T1000 (cell line): ENCODE measurements around the gene GAL3ST1.
"Not testable (repeated sequence)": the region's sequence is repeated elsewhere in the genome, so short reads cannot be mapped to it uniquely, and the experiment has no call there.

Experiments
- DNase-seq: peaks from one replicate; lab custom pipeline; 2025; ENCODE audit warnings: mixed read lengths; lab: John Stamatoyannopoulos, UW

The GAL3ST1 gene

DNA sequence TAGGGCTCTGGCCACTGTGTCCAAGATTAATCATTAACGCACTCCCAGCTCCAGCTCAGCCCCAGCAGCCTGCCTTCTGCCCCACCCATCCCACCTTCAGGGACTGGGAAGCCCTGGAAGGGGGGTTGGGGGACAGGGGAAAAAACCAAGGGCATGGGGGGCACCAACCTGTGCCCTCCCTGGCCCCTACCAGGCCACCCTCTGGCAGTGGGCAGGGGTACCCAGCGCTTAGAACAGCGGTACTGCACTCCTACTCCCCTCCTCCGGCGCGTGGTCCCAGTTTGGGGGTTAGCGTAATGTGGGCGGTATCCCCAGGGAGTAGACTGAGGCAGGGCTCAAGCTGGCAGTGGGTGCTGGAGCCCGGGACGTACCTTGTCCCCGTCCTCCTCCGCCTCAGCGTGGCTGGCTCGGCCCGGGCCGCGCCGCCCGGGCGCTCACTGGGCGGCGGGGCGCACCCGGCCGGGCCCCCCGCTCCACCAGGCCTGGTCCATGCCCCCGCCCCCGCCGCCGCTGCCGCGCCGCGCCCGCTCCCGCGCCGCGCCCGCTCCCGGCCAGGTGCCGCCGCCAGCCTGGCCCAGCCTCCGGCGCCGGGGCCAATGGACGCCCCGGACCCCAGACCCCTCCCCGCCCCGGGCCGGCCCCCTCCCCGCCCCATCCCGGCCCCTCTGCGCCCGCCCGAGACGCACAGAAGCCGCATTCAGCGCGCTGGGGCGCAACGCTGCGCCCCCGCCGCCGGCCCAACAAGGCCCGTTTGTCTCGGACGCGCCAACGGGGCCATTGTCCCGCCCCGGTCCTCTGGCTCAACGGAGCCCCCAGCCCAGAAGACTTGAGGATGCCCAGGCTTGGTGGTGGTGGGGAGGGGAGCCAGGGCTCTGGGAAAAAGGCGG, at the start of gene GAL3ST1:
Gene GAL3ST1, minus strand, starts transcription at position 571 of the 887 bp plus-strand sequence. CDS start 17,273 bp downstream, outside the sequence.
- DNase-seq: no peak

DNA sequence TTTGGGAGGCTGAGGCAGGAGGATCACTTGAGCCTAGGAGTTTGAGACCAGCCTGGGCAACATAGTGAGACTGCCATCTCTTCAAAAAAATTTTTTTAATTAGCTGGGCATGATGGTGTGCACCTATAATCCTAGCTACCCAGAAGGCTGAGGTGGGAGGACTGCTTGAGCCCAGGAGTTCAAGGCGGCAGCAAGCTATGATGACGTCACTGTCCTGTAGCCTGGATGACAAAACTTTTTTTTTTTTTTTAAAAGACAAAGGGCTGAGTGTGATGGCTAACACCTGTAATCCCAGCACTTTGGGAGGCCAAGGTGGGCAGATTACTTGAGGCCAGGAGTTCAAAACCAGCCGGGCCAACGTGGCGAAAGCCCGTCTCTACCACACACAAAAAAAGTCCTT, 45.4 kb upstream of the GAL3ST1 start:
- not testable (repeated sequence) for DNase-seq

DNA sequence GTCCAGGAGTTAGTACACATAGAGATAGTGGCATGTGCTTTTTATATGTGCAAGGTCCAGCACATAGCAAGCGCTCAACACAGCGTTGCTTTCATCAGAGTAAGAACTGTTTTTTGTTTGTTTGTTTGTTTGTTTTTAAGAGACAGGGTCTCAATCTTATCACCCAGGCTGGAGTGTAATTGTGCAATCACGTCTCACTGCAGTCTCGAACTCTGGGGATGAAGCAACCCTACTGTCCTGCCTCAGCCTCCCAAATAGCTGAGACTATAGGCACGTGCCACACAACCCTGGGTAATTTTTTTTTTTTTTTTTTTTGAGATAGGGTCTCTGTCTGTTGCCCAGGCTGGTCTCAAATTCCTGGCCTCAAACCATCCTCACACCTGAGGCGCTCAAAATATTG, 43.4 kb upstream of the GAL3ST1 start:
- no peak for DNase-seq

DNA sequence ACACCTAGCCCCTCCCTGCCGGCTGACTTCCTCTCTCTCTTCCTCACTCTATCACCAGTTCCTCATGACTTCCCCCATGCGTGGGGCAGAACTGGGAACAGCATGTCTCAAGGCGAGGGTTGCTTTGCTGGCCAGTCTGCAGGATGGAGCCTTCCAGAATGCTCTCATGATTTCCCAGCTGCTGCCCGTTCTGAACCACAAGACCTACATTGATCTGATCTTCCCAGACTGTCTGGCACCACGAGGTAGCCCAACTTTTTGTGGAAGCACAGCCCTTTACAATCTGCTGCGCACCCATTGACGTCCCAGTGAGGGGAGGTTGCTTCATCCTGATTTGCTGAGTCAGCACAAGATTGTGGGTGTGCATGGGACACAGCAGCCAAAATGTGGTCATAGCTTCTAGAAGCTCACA, 41.1 kb upstream of the GAL3ST1 start:
- DNase-seq: no peak

GRCh38 chr22:30614879-30615278, 40.4 kb upstream of the GAL3ST1 start:
- no peak for DNase-seq

DNA sequence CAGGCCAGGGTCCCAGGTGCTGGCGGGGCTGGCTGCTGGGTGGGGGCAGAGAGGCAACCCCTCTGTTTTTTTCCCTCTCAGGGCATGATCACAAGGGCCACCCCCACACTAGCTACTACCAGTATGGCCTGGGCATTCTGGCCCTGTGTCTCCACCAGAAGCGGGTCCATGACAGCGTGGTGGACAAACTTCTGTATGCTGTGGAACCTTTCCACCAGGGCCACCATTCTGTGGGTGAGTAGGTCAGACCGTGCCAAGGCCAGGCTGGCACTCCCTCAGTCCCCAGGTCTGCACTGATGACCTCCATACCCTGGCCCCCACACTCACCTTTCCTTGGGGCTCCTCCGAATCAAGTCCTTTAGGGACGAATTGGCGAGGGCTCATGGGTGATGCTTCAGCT, 39.8 kb upstream of the GAL3ST1 start:
- DNase-seq: no peak

DNA sequence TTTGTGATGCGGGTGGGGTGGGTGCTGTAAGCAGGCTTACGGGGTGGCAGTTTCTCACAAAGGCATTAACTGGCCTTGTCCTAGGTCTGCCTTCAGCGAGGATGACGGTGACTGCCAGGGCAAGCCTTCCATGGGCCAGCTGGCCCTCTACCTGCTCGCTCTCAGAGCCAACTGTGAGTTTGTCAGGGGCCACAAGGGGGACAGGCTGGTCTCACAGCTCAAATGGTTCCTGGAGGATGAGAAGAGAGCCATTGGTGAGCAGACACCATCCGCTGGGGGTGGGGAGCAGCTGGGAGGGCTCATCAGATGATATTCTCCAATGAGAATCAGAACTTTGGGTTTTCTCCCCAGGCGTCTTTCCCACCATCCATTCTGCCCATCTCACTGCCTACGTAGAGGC, 38.3 kb upstream of the GAL3ST1 start:
- no peak for DNase-seq

GRCh38 chr22:30611197-30611596, 36.7 kb upstream of the GAL3ST1 start:
- no peak for DNase-seq

- no peak for DNase-seq
These were observed 35.8 kb upstream of the GAL3ST1 start for GRCh38 chr22:30610299-30610698.

DNA sequence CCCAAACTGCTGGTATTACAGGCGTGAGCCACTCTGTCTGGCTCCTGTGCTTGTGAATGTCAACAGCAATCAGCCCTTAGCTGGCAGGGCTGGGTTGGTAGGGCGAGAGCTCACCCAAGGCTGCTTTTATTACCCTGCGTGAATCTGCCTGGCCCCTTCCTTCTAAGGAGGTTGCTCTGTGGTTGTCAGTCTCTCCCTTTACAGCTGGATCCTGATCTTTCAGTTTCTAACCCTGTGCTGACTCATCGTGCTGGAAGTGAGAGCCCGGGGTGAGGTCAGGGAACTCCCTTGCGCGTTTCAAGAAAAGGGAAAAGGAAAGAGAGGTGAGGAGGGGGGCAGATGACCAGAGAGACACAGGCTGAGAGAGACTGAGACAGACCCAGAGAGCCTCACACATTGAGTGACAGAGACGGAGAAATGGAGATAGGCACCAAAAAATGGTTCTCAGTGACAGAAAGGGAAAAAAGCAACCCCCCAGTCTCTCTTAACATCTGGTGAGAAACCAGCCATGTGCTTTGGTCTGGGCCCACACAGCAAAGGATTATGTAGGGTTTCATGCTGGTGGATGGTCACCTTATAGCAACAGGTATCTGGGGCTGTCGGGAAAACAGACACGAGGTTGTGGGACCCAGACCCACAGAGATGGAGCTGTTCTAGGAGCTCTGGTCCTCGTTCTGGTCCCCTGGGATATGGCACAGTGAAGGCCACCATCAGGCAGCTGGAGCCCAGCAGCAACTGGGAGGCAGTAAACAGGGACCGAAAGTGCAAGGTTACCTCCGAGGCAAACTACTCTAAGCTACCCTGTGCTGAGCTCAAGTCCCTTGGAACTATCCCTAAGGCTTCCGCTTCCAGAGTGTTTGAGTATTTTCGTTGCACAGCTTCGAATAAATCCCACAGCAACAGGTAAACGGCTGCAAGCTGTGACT, 35.1 kb upstream of the GAL3ST1 start:
- peak; percentile 34 for DNase-seq

DNA sequence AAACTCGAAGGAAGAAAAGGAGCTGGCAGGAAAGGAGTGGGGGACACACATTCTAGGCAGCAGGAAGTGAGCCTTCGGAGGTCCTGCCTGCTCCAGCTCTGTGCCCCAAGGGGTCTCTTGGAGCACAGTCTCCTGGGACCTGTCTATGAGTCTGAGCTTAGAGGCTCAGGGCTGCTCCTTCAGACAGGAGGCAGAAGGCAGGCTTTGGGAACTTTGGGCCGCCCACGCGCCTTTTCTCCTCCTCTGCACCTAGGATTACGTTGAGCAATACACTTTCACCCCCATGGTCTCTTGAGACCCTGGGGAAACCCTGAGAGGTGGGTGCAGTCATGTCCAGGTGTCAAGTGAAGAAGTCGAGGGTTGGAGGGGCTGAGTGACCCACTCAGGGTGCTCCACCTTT, 33.5 kb upstream of the GAL3ST1 start:
- no peak for DNase-seq

DNA sequence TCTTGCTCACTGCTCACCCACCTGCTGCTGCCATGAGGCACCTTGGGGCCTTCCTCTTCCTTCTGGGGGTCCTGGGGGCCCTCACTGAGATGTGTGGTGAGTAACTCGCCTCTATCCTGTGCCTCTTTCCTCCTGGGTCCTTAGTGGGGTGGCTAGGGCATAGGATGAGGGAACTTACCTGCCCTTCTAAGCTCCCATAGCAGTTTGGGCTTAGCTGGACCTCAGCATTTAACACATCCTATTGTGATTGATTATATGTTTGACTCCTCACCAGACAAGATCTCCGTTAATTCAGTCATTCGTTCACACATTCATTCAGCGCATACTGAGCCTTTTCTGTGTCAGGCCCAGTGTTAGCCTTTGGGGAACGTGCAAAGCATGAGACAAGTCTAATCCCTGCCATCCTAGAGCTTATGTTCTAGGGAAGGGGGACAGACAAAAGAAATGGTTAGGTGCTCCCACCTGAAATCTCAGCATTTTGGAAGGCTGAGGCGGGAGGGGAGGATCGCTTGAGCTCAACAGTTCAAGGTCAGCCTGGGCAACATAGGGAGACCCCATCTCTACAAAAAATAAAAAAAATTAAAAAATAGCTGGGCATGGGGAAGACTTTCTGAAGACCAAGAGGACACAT, 33.0 kb upstream of the GAL3ST1 start:
- no peak for DNase-seq

DNA sequence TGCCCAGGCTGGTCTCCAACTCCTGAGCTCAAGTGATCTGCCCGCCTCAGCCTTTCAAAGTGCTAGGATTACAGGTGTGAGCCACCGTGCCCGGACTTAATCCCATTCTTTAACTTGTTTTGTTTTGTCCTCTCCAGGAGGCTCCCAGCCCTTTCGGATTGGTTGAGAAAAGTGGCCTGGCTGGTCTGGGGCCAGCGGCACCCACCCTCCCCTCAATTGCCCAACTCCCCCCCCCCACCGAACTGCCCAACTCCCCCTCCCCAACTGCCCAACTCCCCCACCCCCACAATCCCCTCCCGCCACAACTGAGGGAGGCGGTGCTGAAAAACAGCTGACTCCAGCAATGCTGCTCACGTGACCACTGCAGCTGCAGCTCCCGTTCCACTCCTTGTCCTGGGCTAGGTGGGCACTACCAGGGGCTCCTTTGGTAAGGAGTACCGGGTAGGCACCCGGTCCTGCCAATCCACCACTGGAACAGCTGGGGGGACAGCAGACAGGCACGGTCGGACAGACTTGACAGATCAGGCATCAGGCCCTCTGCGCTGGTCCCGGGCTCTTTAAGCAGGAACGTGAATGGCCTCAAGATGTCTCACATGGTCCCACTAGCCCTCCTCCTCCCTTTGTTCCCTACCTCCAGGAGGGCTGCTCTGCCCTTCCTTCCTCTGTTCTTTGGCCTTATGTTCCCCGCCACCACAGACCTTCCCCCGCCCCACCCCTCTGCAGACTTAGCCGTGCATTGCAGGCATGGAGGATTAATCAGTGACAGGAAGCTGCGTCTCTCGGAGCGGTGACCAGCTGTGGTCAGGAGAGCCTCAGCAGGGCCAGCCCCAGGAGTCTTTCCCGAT, 32.2 kb upstream of the GAL3ST1 start, which contains the start of gene TCN2:
Gene TCN2, plus strand, starts transcription at position 720 of the 845 bp plus-strand sequence. CDS start 158 bp downstream, outside the sequence.
- no peak for DNase-seq

DNA sequence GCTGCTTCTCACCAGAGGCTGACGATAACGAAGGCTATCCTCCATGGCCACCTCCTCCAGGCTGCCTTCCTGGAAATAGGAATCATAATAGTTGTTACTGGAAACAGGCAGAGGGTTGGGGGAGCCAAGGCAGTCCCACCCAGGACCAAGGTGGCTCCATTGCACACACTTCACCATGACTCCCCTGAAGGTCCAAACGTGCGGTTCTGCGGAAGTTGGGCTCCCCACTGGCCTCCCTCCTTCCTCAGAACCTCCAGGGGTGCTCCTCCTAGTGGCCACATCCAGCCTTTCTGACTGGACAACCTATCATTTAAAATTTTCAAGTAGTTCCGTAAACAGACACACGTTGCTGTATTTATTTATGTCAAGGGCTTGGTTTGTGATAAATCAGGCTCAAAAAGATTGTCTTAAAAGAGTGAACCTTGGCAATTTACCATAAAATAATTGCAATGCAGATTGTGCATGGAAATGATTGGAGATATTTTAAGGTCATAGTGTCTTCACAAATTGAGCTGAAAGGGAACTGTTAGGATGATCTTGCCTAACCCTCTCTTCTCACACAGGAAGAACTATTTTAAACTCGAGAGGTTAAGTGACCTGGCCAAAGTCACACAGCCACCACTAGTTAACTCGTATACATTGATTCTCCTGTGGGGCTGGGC, 31.1 kb upstream of the GAL3ST1 start:
- no peak for DNase-seq

DNA sequence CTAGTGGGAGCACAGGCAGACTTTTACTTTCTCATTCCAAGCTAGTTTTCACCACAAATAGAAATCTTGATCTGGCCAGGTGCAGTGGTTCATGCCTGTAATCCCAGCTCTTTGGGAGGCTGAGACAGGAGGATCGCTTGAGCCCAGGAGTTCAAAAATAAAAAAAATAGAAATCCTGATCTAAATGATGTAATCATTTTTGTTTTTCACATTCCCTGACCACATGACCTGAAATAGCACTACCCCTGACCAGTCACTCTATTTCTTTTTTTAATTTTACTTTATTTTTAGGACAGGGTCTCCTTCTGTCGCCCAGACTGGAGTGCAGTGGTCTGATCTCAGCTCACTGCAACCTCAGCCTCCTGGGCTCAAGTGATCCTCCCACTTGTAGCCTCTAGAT, 30.3 kb upstream of the GAL3ST1 start:
- no peak for DNase-seq

DNA sequence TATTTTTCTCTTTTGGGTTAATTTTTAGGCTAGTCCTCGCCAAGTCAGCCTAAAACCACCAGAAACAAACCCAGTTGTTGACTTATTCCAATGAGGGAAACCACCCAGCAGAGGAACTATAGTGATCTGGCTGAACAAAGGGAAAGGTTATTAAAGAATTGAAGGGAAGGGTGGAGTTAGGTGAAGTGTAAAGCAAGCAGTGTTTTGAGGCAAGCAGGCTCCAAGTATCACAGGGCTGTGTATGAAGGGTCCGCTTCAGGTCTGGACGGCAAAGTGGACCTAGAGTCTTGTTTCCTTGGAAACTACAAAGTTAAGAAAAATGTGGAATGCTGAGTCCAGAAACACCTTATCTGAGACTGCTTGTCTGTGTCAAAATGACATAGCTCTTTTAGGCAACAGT, 29.3 kb upstream of the GAL3ST1 start:
- no peak for DNase-seq

GRCh38 chr22:30602049-30602448, 27.6 kb upstream of the GAL3ST1 start:
- DNase-seq: no peak

- no peak for DNase-seq
These were observed 27.0 kb upstream of the GAL3ST1 start for GRCh38 chr22:30601464-30601863.

GRCh38 chr22:30600921-30601320, 26.5 kb upstream of the GAL3ST1 start:
- DNase-seq: no peak

DNA sequence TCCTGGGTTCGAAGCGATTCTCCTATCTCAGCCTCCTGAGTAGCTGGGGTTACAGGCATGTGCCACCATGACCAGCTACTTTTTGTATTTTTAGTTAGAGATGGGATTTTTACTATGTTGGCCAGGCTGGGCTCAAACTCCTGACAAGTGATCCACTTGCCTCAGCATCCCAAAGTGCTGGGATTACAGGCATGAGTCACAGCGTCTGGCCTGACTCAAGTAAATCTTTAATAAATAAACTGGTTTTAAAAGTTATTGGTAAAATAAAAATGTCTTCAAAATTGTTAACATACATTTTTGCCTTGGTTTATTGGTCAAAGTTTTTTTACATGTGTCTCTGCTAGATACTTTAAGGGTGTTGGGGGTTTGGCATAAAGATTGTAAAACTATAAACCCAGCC, 24.5 kb upstream of the GAL3ST1 start:
- DNase-seq: no peak

DNA sequence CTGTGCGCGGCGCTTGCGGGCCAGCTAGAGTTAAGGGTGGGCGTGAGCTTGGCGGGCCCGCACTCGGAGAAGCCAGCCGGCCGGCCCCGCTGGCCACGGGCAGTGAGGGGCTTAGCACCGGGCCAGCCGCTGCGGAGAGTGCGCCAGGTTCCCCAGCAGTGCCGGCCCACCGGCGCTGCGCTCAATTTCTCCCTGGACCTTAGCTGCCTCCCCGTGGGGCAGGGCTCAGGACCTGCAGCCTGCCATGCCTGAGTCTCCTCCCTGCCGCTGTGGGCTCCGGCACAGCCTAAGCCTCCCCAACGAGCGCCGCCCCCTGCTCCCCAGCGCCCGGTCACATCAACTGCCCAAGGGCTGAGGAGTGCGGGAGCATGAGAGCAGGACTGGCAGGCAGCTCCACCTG, 22.4 kb upstream of the GAL3ST1 start:
- no peak for DNase-seq
